ENCODE measurements around the gene CYGB.
"Not testable (repeated sequence)": the region's sequence is repeated elsewhere in the genome, so short reads cannot be mapped to it uniquely, and the experiment has no call there.

CYGB gene

GRCh38 chr17:76523084-76524037 is 14.1 kb downstream of the CYGB start:
- peak; percentile 72 for DNase-seq (ENCODE audit: low spot score)

- DNase-seq (ENCODE audit: low spot score) = not testable (repeated sequence)
Measured at GRCh38 chr17:76521683-76522082, 15.8 kb downstream of the CYGB start.

GRCh38 chr17:76521262-76521661 is 16.2 kb downstream of the CYGB start:
- DNase-seq (ENCODE audit: low spot score) = no peak

GRCh38 chr17:76519048-76519966 is 18.2 kb downstream of the CYGB start:
- DNase-seq (ENCODE audit: low spot score) = no peak

- no peak for DNase-seq (ENCODE audit: low spot score)
Measured at GRCh38 chr17:76517638-76518038, 19.9 kb downstream of the CYGB start.

- peak; percentile 62 for DNase-seq (ENCODE audit: low spot score)
Measured at GRCh38 chr17:76515274-76515949, 22.1 kb downstream of the CYGB start.

- not testable (repeated sequence) for DNase-seq (ENCODE audit: low spot score)
Measured at GRCh38 chr17:76514355-76514754, 23.2 kb downstream of the CYGB start.

- DNase-seq (ENCODE audit: low spot score) = no peak
Measured at GRCh38 chr17:76513306-76513692, 24.2 kb downstream of the CYGB start.

- DNase-seq (ENCODE audit: low spot score) = no peak
Measured at GRCh38 chr17:76512366-76513305, 24.9 kb downstream of the CYGB start.

GRCh38 chr17:76511668-76512365 is 25.7 kb downstream of the CYGB start:
- DNase-seq (ENCODE audit: low spot score) = no peak

GRCh38 chr17:76510831-76511244 is 26.7 kb downstream of the CYGB start:
- no peak for DNase-seq (ENCODE audit: low spot score)

GRCh38 chr17:76508472-76509063 is 28.9 kb downstream of the CYGB start:
- DNase-seq (ENCODE audit: low spot score) = not testable (repeated sequence)

- DNase-seq (ENCODE audit: low spot score) = peak; percentile 79
Measured at GRCh38 chr17:76506408-76507345, 30.8 kb downstream of the CYGB start.

- no peak for DNase-seq (ENCODE audit: low spot score)
Measured at GRCh38 chr17:76504117-76504516, 33.4 kb downstream of the CYGB start.

- no peak for DNase-seq (ENCODE audit: low spot score)
Measured at GRCh38 chr17:76502341-76503211, 34.9 kb downstream of the CYGB start.

- no peak for DNase-seq (ENCODE audit: low spot score)
Measured at GRCh38 chr17:76501827-76502307, 35.6 kb downstream of the CYGB start.

GRCh38 chr17:76501018-76501826 is 36.3 kb downstream of the CYGB start, which contains the start of gene RHBDF2:
Gene RHBDF2 (minus strand): TSS chr17:76501423. CDS start chr17:76481524, 19,899 bp downstream.
- DNase-seq (ENCODE audit: low spot score) = peak; percentile 82

All from Ammon's horn (tissue), 1 donor.